HCT116 (cell line): ENCODE measurements around the gene SOX9. TPM values are rescaled to one million over a fixed set of nuclear protein-coding genes. Genes with fewer than 3 reads are reported as not detected.

Experiments used
- ATAC-seq: fragments of 200-7000 bp; cut with Tn5 transposase; 2 replicates; pipeline ENCODE4 v1.9.1; 2020; ENCODE audit warnings: mild to moderate bottlenecking, moderate library complexity
- BruUV-seq: library from RNA; stranded (reverse); fragments of 400-500 nt; replicated peaks from 2 replicates; lab custom pipeline; 2021; lab: Mats Ljungman, UMichigan
- CTCF ChIA-PET: fragments of 300-600 bp; sonication (Branson Sonifier 250); formaldehyde crosslinking; loops from one replicate; lab custom pipeline; 2021; ENCODE audit warnings: antibody characterized with exemption; lab: Charles Lee
- POLR2A ChIA-PET: fragments of 300-600, 350-600 bp; sonication (Branson Sonifier 250); formaldehyde crosslinking; loops from one replicate; lab custom pipeline; 2021; ENCODE audit warnings: antibody characterized with exemption; lab: Charles Lee
- RAD21 ChIA-PET, 2 experiments: fragments of 300-600 bp; sonication (Branson Sonifier 250); formaldehyde crosslinking; loops; one replicate each; lab custom pipeline; 2023; ENCODE audit warnings: low total read pairs in 2 of 2; ENCODE audit not compliant: uncharacterized antibody in 2 of 2, unreplicated experiment in 2 of 2, low non-redundant PET in 1 of 2; lab: Charles Lee
- DNase-seq: peaks from one replicate; pipeline ENCODE4 v3.0.0-alpha.2; 2010; ENCODE audit warnings: low read depth, low spot score
- H2AFZ ChIP-seq: fragments of 200-600 bp; shearing (Covaris generic), sonication (generic); 2 replicates; pipeline ENCODE4 v1.6.1; 2017; ENCODE audit warnings: low read depth, mixed run types, mixed read lengths, antibody characterized with exemption, low read length; ENCODE audit not compliant: poor library complexity, severe bottlenecking
- H3K27ac ChIP-seq: 2 replicates; pipeline ENCODE4 v1.5.1; 2012; ENCODE audit warnings: low read depth, low read length
- H3K27me3 ChIP-seq: fragments of 200-600 bp; sonication (generic); 2 replicates; pipeline ENCODE4 v1.6.1; 2016; ENCODE audit warnings: mixed run types, low read length, mixed read lengths; ENCODE audit not compliant: insufficient read depth
- H3K36me3 ChIP-seq, 2 experiments: fragments of 200-500 bp in 1 of 2; fragments of 200-600 bp in 1 of 2; sonication (Bioruptor generic) in 1 of 2; sonication (generic) in 1 of 2; 2 replicates each; pipeline versions ENCODE4 v1.5.1 to v1.6.1; 2014 to 2016; ENCODE audit warnings: low read length in 2 of 2, inconsistent platforms in 1 of 2, mixed read lengths in 1 of 2, mixed run types in 1 of 2; ENCODE audit not compliant: insufficient read depth in 2 of 2, control insufficient read depth in 1 of 2
- H3K4me1 ChIP-seq, 2 experiments: fragments of 200-600 bp in 1 of 2; sonication (generic) in 1 of 2; 2 replicates each; pipeline versions ENCODE4 v1.5.1 to v1.6.1; 2012 to 2017; ENCODE audit warnings: low read length in 2 of 2, inconsistent platforms in 1 of 2, mild to moderate bottlenecking in 1 of 2, mixed read lengths in 1 of 2, mixed run types in 1 of 2, moderate library complexity in 1 of 2; ENCODE audit not compliant: insufficient read depth in 2 of 2, control insufficient read depth in 1 of 2
- H3K4me2 ChIP-seq: fragments of 200-600 bp; sonication (generic); 2 replicates; pipeline ENCODE4 v1.6.1; 2017; ENCODE audit warnings: mixed run types, low read length, mixed read lengths
- H3K4me3 ChIP-seq, 2 experiments: fragments of 200-600 bp in 1 of 2; sonication (generic) in 1 of 2; replicated peaks in 1 of 2; 2 replicates each; pipeline ENCODE4 v1.5.1; 2011 to 2016; ENCODE audit warnings: low read length in 2 of 2, control low read depth in 1 of 2, low read depth in 1 of 2, mild to moderate bottlenecking in 1 of 2, mixed read lengths in 1 of 2, mixed run types in 1 of 2
- H3K79me2 ChIP-seq: fragments of 200-600 bp; sonication (generic); 2 replicates; pipeline ENCODE4 v1.6.1; 2017; ENCODE audit warnings: mild to moderate bottlenecking, mixed run types, low read length, moderate library complexity, mixed read lengths; ENCODE audit not compliant: insufficient read depth
- H3K9ac ChIP-seq: fragments of 200-600 bp; sonication (generic); 2 replicates; pipeline ENCODE4 v1.6.1; 2016; ENCODE audit warnings: low read length, mixed read lengths
- H3K9me2 ChIP-seq: fragments of 200-600 bp; sonication (generic), shearing (Covaris generic); 2 replicates; pipeline ENCODE4 v1.6.1; 2017; ENCODE audit warnings: mixed run types, mild to moderate bottlenecking, moderate library complexity; ENCODE audit not compliant: insufficient read depth
- H3K9me3 ChIP-seq, 2 experiments: fragments of 200-500 bp in 1 of 2; fragments of 200-600 bp in 1 of 2; sonication (Bioruptor generic) in 1 of 2; sonication (generic) in 1 of 2; 2 replicates each; pipeline ENCODE4 v1.6.1; 2014 to 2017; ENCODE audit warnings: low read length in 2 of 2, mixed read lengths in 2 of 2, inconsistent platforms in 1 of 2, low read depth in 1 of 2, mild to moderate bottlenecking in 1 of 2, mixed run types in 1 of 2, moderate library complexity in 1 of 2; ENCODE audit not compliant: control insufficient read depth in 1 of 2, insufficient read depth in 1 of 2
- H4K20me1 ChIP-seq: fragments of 200-600 bp; sonication (generic), shearing (Covaris generic); 2 replicates; pipeline ENCODE4 v1.6.1; 2017; ENCODE audit warnings: mixed run types, mild to moderate bottlenecking, moderate library complexity; ENCODE audit not compliant: insufficient read depth
- CBX3 ChIP-seq: IDR thresholded peaks from 2 replicates; pipeline ENCODE4 v1.6.1; 2012; ENCODE audit warnings: low read depth
- CTCF ChIP-seq, 3 experiments: fragments of 200-600 bp in 1 of 3; sonication (generic) in 1 of 3; IDR thresholded peaks in 2 of 3; conservative IDR thresholded peaks in 1 of 3; 2 replicates each; pipeline ENCODE4 v1.5.1; 2012 to 2017; ENCODE audit warnings: low read depth in 2 of 3, low read length in 2 of 3, antibody characterized with exemption in 1 of 3, borderline replicate concordance in 1 of 3, control low read depth in 1 of 3, mild to moderate bottlenecking in 1 of 3, mixed read lengths in 1 of 3, mixed run types in 1 of 3, moderate library complexity in 1 of 3; ENCODE audit not compliant: insufficient read depth in 1 of 3
- ELF1 ChIP-seq: IDR thresholded peaks from 2 replicates; pipeline ENCODE4 v1.6.1; 2012; ENCODE audit warnings: low read depth, borderline replicate concordance
- FOSL1 ChIP-seq: IDR thresholded peaks from 2 replicates; pipeline ENCODE4 v1.6.1; 2012; ENCODE audit warnings: low read depth
- SP1 ChIP-seq: IDR thresholded peaks from 2 replicates; pipeline ENCODE4 v1.6.1; 2012; ENCODE audit warnings: low read depth
- ZFX ChIP-seq: fragments of 450-650 bp; IDR thresholded peaks from 2 replicates; pipeline ENCODE4 v1.6.1; 2017
- ZNF274 ChIP-seq: fragments of 200-500 bp; sonication (Bioruptor generic); IDR thresholded peaks from 2 replicates; pipeline ENCODE4 v1.6.1; 2014; ENCODE audit warnings: mild to moderate bottlenecking, low read depth, low read length, inconsistent platforms
- intact Hi-C: fragments of 100-400 bp; cut with micrococcal nuclease; formaldehyde crosslinking; loops from 2 replicates; pipeline ENCODE4 v1.10.0; 2022
- total RNA-seq: library from RNA; stranded (reverse); gene quantifications from one replicate; pipeline ENCODE4 v1.2.1, GENCODE V29; 2021; ENCODE audit not compliant: unreplicated experiment

The SOX9 gene
- total RNA-seq, 1 experiment from 2014 or later = 69.2 TPM

GRCh38 chr17:72136692-72137091, 15.9 kb downstream of the SOX9 start (continued):
- TF ChIP-seq CTCF (IDR thresholded peaks at IDR 0.05 in 2 of 3, conservative IDR thresholded peaks at IDR 0.05 in 1 of 3; ENCODE audit: borderline replicate concordance in 1 of 3, insufficient read depth in 1 of 3, low read depth in 2 of 3, low read length in 2 of 3) (no peak), ELF1 (no peak)

- no peak overlapping the region for H2AFZ ChIP-seq
- ChIA-PET CTCF (interaction anchor here (2.6 kb wide), 1 partner anchor 294 kb away, joined by 10 read pairs; no protein-coding TSS in a partner anchor), RAD21 (no interaction called here)
- H4K20me1 ChIP-seq = no peaks in the 10 kb centered on the region
- no peaks in the 10 kb centered on the region for H3K36me3 ChIP-seq
- intact Hi-C loops = no loop called here
- no TSS peak for BruUV-seq
- H3K4me1 ChIP-seq = peaks cover 16 to 34% of the 10 kb centered on the region in 2 experiments
- H3K79me2 ChIP-seq = no peaks in the 10 kb centered on the region
- no peak overlapping the region for H3K4me3 ChIP-seq
- ATAC-seq (no peak), DNase-seq (no peak)
- H3K27ac ChIP-seq = no peak overlapping the region
- peaks cover 11% of the 10 kb centered on the region; the same call in 1 of the 2 replicates for H3K27me3 ChIP-seq
- no peaks in the 10 kb centered on the region for H3K9me2 ChIP-seq
- no peak overlapping the region for H3K9ac ChIP-seq
- H3K9me3 ChIP-seq = no peaks in the 10 kb centered on the region
- TF ChIP-seq ELF1 (no peak), ZNF274 (no peak), CBX3 (no peak), SP1 (no peak), ZFX (no peak), CTCF (IDR thresholded peaks at IDR 0.05 in 2 of 3, conservative IDR thresholded peaks at IDR 0.05 in 1 of 3; ENCODE audit: borderline replicate concordance in 1 of 3, insufficient read depth in 1 of 3, low read depth in 2 of 3, low read length in 2 of 3) (no peak), FOSL1 (no peak)
- TF ChIP-seq, all 23 proteins: peak for 0
- POLR2A ChIA-PET = interaction anchor here (0.9 to 1.2 kb wide), 3 partner anchors 11 to 202 kb away, joined by 3 to 4 read pairs (median 3); no protein-coding TSS in a partner anchor
- peak overlapping the region; percentile 58 for H3K4me2 ChIP-seq
These were observed 16.3 kb downstream of the SOX9 start for GRCh38 chr17:72137161-72137560.
